Stomach (tissue), 19 donors: Measurements from ENCODE around the gene TDRKH. TPM values are rescaled to one million over a fixed set of nuclear protein-coding genes. Genes with fewer than 3 reads are reported as not detected.

ENCODE experiments used
- DNase-seq, 2 donors: peaks; one replicate each; pipeline versions ENCODE4 v3.0.0 to v3.0.0-alpha.2; 2013 to 2019
- H3K27ac ChIP-seq, 5 donors: fragments of 200-600 bp in 4 of 5; sonication (generic) in 4 of 5; one replicate each; pipeline ENCODE4 v1.5.1; 2013 to 2019; ENCODE audit warnings: mild to moderate bottlenecking in 1 of 5, moderate library complexity in 1 of 5
- H3K27me3 ChIP-seq, 3 donors: fragments of 200-600 bp; sonication (generic); one replicate each; pipeline ENCODE4 v1.5.1; 2017 to 2019; ENCODE audit warnings: mixed run types in 1 of 3
- H3K36me3 ChIP-seq, 4 donors: fragments of 200-600 bp; sonication (generic); 1 replicate in 3 of 4; 2 replicates in 1 of 4; pipeline ENCODE4 v1.5.1; 2016 to 2019
- H3K4me1 ChIP-seq, 4 donors: fragments of 200-600 bp; sonication (generic); one replicate each; pipeline ENCODE4 v1.5.1; 2016 to 2019
- H3K4me3 ChIP-seq, 4 donors: fragments of 200-600 bp; sonication (generic) in 3 of 4; one replicate each; pipeline ENCODE4 v1.5.1; 2016 to 2019; ENCODE audit warnings: mild to moderate bottlenecking in 1 of 4
- H3K9me3 ChIP-seq, 4 donors: fragments of 200-600 bp; sonication (generic); one replicate each; pipeline ENCODE4 v1.5.1; 2016 to 2019
- EP300 ChIP-seq: sonication (generic); formaldehyde crosslinking; IDR thresholded peaks from one replicate; pipeline ENCODE4 v1.6.1; 2017; ENCODE audit warnings: antibody characterized with exemption
- POLR2A ChIP-seq, 4 donors: fragments of 450-650 bp; IDR thresholded peaks; one replicate each; pipeline ENCODE4 v1.6.1; 2016; ENCODE audit warnings: antibody characterized with exemption in 4 of 4, control low read depth in 2 of 4, mild to moderate bottlenecking in 1 of 4, moderate library complexity in 1 of 4
- POLR2AphosphoS5 ChIP-seq, 3 donors: sonication (generic); formaldehyde crosslinking; IDR thresholded peaks; one replicate each; pipeline ENCODE4 v1.6.1; 2016; ENCODE audit warnings: antibody characterized with exemption in 3 of 3
- WGBS, 5 donors: extraction: QIAGEN DNeasy Blood & Tissue Kit in 3 of 5; methylation state at CpG; one replicate each; pipeline versions ENCODE4 v1.1.5 to v1.1.7; 2013 to 2018; 5-methylcytosine and 5-hydroxymethylcytosine counted together
- intact Hi-C: fragments of 100-400 bp; cut with DNase I; formaldehyde crosslinking; loops from one replicate; pipeline ENCODE4 v1.15.1; 2023; ENCODE audit warnings: low total_unique reads
- long read RNA-seq, 10 donors: transcript quantifications; one replicate each; lab custom pipeline, GENCODE V29; 2026
- polyA plus RNA-seq, 3 donors: library from polyadenylated mRNA; stranded (reverse); fragments of 200-250 nt; gene quantifications; one replicate each; pipeline ENCODE4 v1.2.3, GENCODE V29; 2013
- total RNA-seq, 5 donors: library from RNA; depleted of rRNA; stranded (reverse); fragments of >200 nt; gene quantifications; one replicate each; pipeline versions ENCODE4 v1.1.0 to v1.2.3, GENCODE V29; 2014 to 2016
- TF ChIP-seq, protein P1 (sequence below), 7 experiments: fragments of 450-650 bp in 4 of 7; fragments of 200-600 bp in 3 of 7; sonication (generic) in 3 of 7; IDR thresholded peaks; one replicate each; pipeline ENCODE4 v1.5.1; 2016 to 2019; ENCODE audit warnings: antibody characterized with exemption in 7 of 7, control low read depth in 2 of 7, mild to moderate bottlenecking in 1 of 7
- donor health status: healthy with polysubstance abuse.
- donor health status: Bipolar disorder and iron deficiency.
- donor health status: healthy.

TDRKH gene, protein sequence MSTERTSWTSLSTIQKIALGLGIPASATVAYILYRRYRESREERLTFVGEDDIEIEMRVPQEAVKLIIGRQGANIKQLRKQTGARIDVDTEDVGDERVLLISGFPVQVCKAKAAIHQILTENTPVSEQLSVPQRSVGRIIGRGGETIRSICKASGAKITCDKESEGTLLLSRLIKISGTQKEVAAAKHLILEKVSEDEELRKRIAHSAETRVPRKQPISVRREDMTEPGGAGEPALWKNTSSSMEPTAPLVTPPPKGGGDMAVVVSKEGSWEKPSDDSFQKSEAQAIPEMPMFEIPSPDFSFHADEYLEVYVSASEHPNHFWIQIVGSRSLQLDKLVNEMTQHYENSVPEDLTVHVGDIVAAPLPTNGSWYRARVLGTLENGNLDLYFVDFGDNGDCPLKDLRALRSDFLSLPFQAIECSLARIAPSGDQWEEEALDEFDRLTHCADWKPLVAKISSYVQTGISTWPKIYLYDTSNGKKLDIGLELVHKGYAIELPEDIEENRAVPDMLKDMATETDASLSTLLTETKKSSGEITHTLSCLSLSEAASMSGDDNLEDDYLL
- total RNA-seq: 10 to 100 TPM in 1 of 5 donors, 1 to 10 TPM in 3, under 1 TPM in 1; 0.29 to 30.4 (median 3.3) TPM
- polyA plus RNA-seq: 1 to 10 TPM; 1.9 to 2.6 (median 2.4) TPM
- long read RNA-seq, donor 1: 0 reads
- long read RNA-seq, donor 2: 0 reads
- long read RNA-seq, donor 3, partial matches to known transcripts: 0 of 1 reads
- long read RNA-seq, donor 3, other reads (novel, unspliced or antisense): 0 of 1 reads
- long read RNA-seq, donor 4: 0 reads
- long read RNA-seq, donor 5: 0 reads
- long read RNA-seq, donor 6: 0 reads
- long read RNA-seq, donor 7, partial matches to known transcripts: 0 of 1 reads
- long read RNA-seq, donor 7, other reads (novel, unspliced or antisense): 0 of 1 reads
- long read RNA-seq, donor 8: 0 reads
- long read RNA-seq, donor 9: 0 reads
- long read RNA-seq, donor 10: 0 reads

DNA sequence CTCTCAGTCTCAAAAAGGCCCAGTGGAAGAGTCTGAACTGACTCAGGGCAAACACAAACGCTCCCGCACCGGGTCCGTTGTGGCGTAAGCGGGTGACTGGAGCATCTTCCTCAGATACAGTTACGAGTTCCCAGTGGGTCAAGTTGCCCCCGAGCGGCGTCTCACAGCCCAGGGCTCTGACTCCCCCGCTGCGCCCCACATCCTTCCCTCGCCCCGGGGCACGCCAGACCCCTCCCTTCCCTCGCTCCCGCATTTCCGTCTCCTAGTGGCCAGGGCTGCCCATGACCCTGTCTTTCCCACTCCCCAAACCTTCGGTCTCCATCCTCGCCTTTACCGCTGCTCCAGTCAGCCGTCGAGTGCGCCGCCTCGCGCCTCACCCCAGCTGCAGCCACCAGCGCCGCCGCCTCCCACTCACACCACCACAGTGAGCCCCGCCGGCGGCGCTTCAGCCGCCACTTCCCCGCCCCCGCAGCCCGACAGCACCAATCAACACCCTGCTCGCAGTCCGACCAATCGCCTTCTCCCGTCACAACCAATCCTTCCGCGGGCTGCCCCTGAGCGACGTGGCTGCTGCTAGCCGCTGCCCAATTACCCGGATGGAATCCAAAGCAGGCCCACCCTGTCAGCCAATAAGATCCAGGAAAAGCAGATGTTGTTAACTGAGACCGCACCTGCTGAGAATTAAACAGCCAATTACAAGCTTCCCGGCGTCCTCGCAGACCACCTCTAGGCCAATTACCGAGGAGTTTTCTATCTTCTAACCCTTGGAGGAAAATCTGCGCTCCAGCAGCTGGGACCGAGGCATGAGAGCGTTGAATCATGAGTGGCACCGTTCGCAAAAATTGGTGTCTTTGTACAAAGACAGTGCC lies at the start of gene TDRKH:
TSS of gene TDRKH (minus strand) at position 430 of the 869 bp plus-strand sequence. CDS start 7,478 bp downstream, outside the sequence.
- intact Hi-C loops: no loop called here
- Histone ChIP-seq H3K36me3 (peaks cover 0 to 6% (median 0%) of the 10 kb centered on the region in 4 donors), H3K4me1 (peaks cover 13 to 30% (median 20%) of the 10 kb centered on the region in 4 donors), H3K9me3 (no peaks in the 10 kb centered on the region), H3K4me3 (peak within 1 kb of the TSS; percentile 71 to 94 (median 78)), H3K27ac (peak within 1 kb of the TSS; percentile 41 to 77 (median 68)), H3K27me3 (no peaks in the 10 kb centered on the region)
- TF ChIP-seq, protein P1, sequence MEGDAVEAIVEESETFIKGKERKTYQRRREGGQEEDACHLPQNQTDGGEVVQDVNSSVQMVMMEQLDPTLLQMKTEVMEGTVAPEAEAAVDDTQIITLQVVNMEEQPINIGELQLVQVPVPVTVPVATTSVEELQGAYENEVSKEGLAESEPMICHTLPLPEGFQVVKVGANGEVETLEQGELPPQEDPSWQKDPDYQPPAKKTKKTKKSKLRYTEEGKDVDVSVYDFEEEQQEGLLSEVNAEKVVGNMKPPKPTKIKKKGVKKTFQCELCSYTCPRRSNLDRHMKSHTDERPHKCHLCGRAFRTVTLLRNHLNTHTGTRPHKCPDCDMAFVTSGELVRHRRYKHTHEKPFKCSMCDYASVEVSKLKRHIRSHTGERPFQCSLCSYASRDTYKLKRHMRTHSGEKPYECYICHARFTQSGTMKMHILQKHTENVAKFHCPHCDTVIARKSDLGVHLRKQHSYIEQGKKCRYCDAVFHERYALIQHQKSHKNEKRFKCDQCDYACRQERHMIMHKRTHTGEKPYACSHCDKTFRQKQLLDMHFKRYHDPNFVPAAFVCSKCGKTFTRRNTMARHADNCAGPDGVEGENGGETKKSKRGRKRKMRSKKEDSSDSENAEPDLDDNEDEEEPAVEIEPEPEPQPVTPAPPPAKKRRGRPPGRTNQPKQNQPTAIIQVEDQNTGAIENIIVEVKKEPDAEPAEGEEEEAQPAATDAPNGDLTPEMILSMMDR (IDR thresholded peaks at IDR 0.05): peak in 2 of 7 experiments; percentile 12 to 29
- peak; percentile 34 to 65 (median 56) for TF ChIP-seq POLR2AphosphoS5 (IDR thresholded peaks at IDR 0.05)
- TF ChIP-seq POLR2A (IDR thresholded peaks at IDR 0.05): peak in 1 of 4 donors; percentile 70
- no peak for TF ChIP-seq EP300
- WGBS, 5 donors: 0 to 1% (median 0%) methylated on average over 44 to 58 of the region's 58 CpGs
- DNase-seq: peak; percentile 98 to 99

DNA sequence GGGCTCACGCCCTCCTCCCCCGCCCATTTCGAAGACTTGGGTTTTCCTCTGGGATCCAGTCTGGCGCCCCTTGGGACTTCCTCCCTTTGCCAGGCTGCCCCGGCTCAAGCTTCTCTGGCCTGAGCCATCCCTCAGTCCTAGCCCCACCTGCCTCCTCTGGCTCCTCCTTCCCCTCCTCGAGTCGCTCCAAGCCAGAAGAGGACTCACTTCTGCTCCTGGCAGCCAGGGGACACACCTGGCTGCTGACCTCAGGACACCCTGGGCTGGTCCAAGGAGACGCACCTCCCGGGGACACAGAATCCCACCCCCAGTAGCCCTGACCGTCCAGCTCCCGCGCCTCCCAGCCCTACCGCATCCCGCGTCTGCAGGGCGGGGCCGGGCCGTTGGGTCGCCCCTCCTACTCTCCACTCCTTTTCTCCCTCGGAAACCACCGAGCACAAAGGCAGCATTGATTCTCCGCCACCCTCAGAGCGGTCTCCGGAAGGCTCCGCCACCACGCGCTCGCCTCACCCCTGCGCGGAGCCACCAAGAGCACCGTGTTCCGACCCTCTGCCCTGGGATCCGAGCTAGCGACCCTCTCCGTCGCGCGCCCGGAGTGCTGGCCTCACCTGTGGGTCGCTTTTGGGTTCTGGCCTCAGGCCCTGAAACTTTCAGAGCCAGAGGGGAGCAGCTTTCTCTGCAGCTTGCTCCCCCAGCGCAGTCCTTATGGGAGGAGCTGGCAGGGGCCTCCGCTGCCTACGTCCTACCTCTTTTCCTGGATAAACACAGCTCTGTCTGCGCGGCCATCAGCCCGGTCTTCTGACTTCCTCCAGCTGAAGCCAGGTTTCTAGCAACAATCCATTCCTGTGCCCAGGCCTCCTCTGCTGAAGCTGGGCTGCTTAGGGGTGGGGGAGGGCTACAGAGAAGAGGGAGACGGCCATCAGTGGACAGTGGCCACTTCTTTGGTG lies 49.4 kb upstream of the TDRKH start, which contains the start of gene C2CD4D:
TSS of gene C2CD4D (minus strand) at position 364 of the 947 bp plus-strand sequence. CDS start 831 bp downstream, outside the sequence.
- Histone ChIP-seq H3K4me1 (peaks cover 30 to 43% (median 40%) of the 10 kb centered on the region in 4 donors), H3K27me3 (peaks cover 0 to 57% (median 24%) of the 10 kb centered on the region in 3 donors), H3K36me3 (no peaks in the 10 kb centered on the region), H3K4me3 (peak within 1 kb of the TSS; percentile 47 to 54 (median 50)), H3K27ac (peak within 1 kb of the TSS; percentile 83 to 88 (median 85)), H3K9me3 (no peaks in the 10 kb centered on the region)
- DNase-seq: peak; percentile 76 to 94
- 4 to 7% (median 4%) methylated on average over 28 to 47 of the region's 47 CpGs for WGBS, 5 donors
- peak in 2 of 3 donors; percentile 82 to 91 for TF ChIP-seq POLR2AphosphoS5 (IDR thresholded peaks at IDR 0.05)
- TF ChIP-seq, protein P1 (IDR thresholded peaks at IDR 0.05): peak in 1 of 7 experiments; percentile 17
- peak in 2 of 4 donors; percentile 26 to 75 for TF ChIP-seq POLR2A (IDR thresholded peaks at IDR 0.05)
- TF ChIP-seq EP300: no peak
- intact Hi-C loops: no loop called here

DNA sequence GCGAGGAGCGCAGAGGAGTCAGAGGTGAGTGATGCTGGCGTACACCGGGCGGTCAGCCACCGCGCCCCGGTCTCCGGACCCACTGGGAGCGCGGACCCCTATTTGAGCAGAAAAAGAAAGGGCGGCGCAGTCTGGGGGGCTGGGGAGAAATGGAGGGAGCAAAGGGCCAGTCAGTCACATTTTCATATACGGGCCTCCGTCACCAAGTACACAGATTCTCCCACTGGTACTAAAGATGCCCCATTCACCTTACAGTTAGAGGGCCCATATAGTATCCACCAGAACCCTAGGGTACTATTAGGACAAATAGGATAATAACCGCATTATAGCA lies 48.7 kb upstream of the TDRKH start:
- intact Hi-C loops: no loop called here
- WGBS, 5 donors: 39 to 69% (median 57%) methylated on average over 16 of the region's 16 CpGs
- TF ChIP-seq POLR2AphosphoS5 (IDR thresholded peaks at IDR 0.05) (no peak), POLR2A (IDR thresholded peaks at IDR 0.05) (no peak), EP300 (no peak)
- TF ChIP-seq, protein P1 (IDR thresholded peaks at IDR 0.05): no peak
- H3K9me3 ChIP-seq: no peaks in the 10 kb centered on the region
- peaks cover 0 to 60% (median 24%) of the 10 kb centered on the region in 3 donors for H3K27me3 ChIP-seq
- peak overlapping the region; percentile 47 to 54 (median 50) for H3K4me3 ChIP-seq
- no peak for DNase-seq
- H3K4me1 ChIP-seq: peaks cover 30 to 43% (median 40%) of the 10 kb centered on the region in 4 donors
- H3K27ac ChIP-seq: peak overlapping the region; percentile 83 to 88 (median 85)
- H3K36me3 ChIP-seq: no peaks in the 10 kb centered on the region
